CD4-positive, alpha-beta T cell (primary cell): ENCODE results near the gene CELF4. TPM values are rescaled to one million over a fixed set of nuclear protein-coding genes. Genes with fewer than 3 reads are reported as not detected.
"Not testable (repeated sequence)": the region's sequence is repeated elsewhere in the genome, so short reads cannot be mapped to it uniquely, and the experiment has no call there.

Source experiments
- ATAC-seq: fragments of 200-7000 bp; cut with Tn5 transposase; one replicate; pipeline ENCODE4 v1.10.0; 2022; ENCODE audit warnings: mild to moderate bottlenecking; ENCODE audit not compliant: poor library complexity
- CTCF ChIA-PET: fragments of 350-600 bp; sonication (Branson Sonifier 250); formaldehyde crosslinking; loops from one replicate; lab custom pipeline; 2021; ENCODE audit warnings: antibody characterized with exemption, inconsistent platforms; lab: Charles Lee
- POLR2A ChIA-PET: fragments of 350-600 bp; sonication (Branson Sonifier 250); formaldehyde crosslinking; loops from one replicate; lab custom pipeline; 2021; ENCODE audit warnings: antibody characterized with exemption, inconsistent platforms; lab: Charles Lee
- DNase-seq, 14 experiments: peaks; one replicate each; pipeline ENCODE4 v3.0.0-alpha.2; 2013 to 2020; ENCODE audit warnings: mixed read lengths in 2 of 14
- H3K27ac ChIP-seq, 2 donors: one replicate each; pipeline versions ENCODE4 v1.5.1 to v1.7.0; 2013; ENCODE audit warnings: low read length in 2 of 2, low read depth in 1 of 2, mild to moderate bottlenecking in 1 of 2
- H3K27me3 ChIP-seq, 2 experiments: 1 replicate in 1 of 2; 2 replicates in 1 of 2; pipeline versions ENCODE4 v1.6.1 to v1.7.0; 2013; ENCODE audit warnings: low read length in 2 of 2, control low read depth in 1 of 2, mild to moderate bottlenecking in 1 of 2, moderate library complexity in 1 of 2; ENCODE audit not compliant: insufficient read depth in 2 of 2, control insufficient read depth in 1 of 2
- H3K36me3 ChIP-seq: one replicate; pipeline ENCODE4 v1.6.1; 2013; ENCODE audit warnings: low read length, control low read depth; ENCODE audit not compliant: insufficient read depth
- H3K4me1 ChIP-seq: one replicate; pipeline ENCODE4 v1.6.1; 2013; ENCODE audit warnings: low read length, control low read depth; ENCODE audit not compliant: insufficient read depth
- H3K4me3 ChIP-seq: one replicate; pipeline ENCODE4 v1.5.1; 2013; ENCODE audit warnings: mild to moderate bottlenecking, low read length, moderate library complexity
- H3K9me3 ChIP-seq, 2 experiments: 1 replicate in 1 of 2; 2 replicates in 1 of 2; pipeline versions ENCODE4 v1.6.1 to v1.7.0; 2013; ENCODE audit warnings: low read length in 2 of 2, mild to moderate bottlenecking in 2 of 2, control low read depth in 1 of 2, moderate library complexity in 1 of 2; ENCODE audit not compliant: control insufficient read depth in 1 of 2, insufficient read depth in 1 of 2
- H3K27ac Mint-ChIP-seq: one replicate; pipeline ENCODE4 v1.8.0; 2020; ENCODE audit warnings: mixed read lengths
- H3K27me3 Mint-ChIP-seq: one replicate; pipeline ENCODE4 v1.8.0; 2021; ENCODE audit warnings: mixed read lengths
- H3K36me3 Mint-ChIP-seq: one replicate; pipeline ENCODE4 v1.8.0; 2021; ENCODE audit warnings: low read depth, mixed read lengths
- H3K4me1 Mint-ChIP-seq: one replicate; pipeline ENCODE4 v1.8.0; 2021; ENCODE audit warnings: low read depth, mixed read lengths
- H3K4me3 Mint-ChIP-seq: one replicate; pipeline ENCODE4 v1.8.0; 2020; ENCODE audit warnings: mild to moderate bottlenecking, mixed read lengths
- H3K9me3 Mint-ChIP-seq: one replicate; pipeline ENCODE4 v1.8.0; 2020; ENCODE audit warnings: mixed read lengths
- CTCF ChIP-seq: fragments of 200-600 bp; IDR thresholded peaks from one replicate; pipeline ENCODE4 v1.8.0; 2022; ENCODE audit warnings: antibody characterized with exemption, mild to moderate bottlenecking
- intact Hi-C, 2 experiments: fragments of 100-400 bp; cut with DNase I in 1 of 2; cut with micrococcal nuclease in 1 of 2; formaldehyde crosslinking; loops; one replicate each; pipeline versions ENCODE4 v1.15.1 to v1.9.0; 2023 to 2025; cut with DNase I, micrococcal nuclease
- total RNA-seq, 174 experiments: library from RNA in 2 of 174; stranded (reverse) in 2 of 174; gene quantifications; one replicate each; pipeline ENCODE4 v1.2.3 and lab custom pipeline; 2021 to 2026

Gene CELF4
- total RNA-seq, 2 experiments from 2014 or later, result not detected

GRCh38 chr18:37361335-37362157 lies 204.1 kb downstream of the CELF4 start:
- H3K9me3 Mint-ChIP-seq, result no peaks in the 10 kb centered on the region
- peaks cover 28% of the 10 kb centered on the region for H3K27me3 Mint-ChIP-seq
- DNase-seq, result no peak
- no peak for ATAC-seq
- Histone ChIP-seq H3K36me3 (no peaks in the 10 kb centered on the region), H3K4me1 (no peaks in the 10 kb centered on the region), H3K4me3 (no peak overlapping the region), H3K27ac (no peak overlapping the region), H3K27me3 (peaks cover 8 to 23% of the 10 kb centered on the region in 2 experiments), H3K9me3 (peaks cover 0 to 14% of the 10 kb centered on the region in 2 experiments)
- H3K36me3 Mint-ChIP-seq, result no peaks in the 10 kb centered on the region
- no peak overlapping the region for H3K27ac Mint-ChIP-seq
- no peak for TF ChIP-seq CTCF
- POLR2A ChIA-PET, result no interaction called here
- CTCF ChIA-PET, result no interaction called here
- no peak overlapping the region for H3K4me3 Mint-ChIP-seq
- intact Hi-C loops, result no loop called here
- H3K4me1 Mint-ChIP-seq, result no peaks in the 10 kb centered on the region

- H3K4me3 Mint-ChIP-seq, DNase-seq, H3K36me3 ChIP-seq, intact Hi-C loops, H3K9me3 Mint-ChIP-seq, CTCF ChIA-PET, H3K4me3 ChIP-seq, H3K4me1 Mint-ChIP-seq, POLR2A ChIA-PET, H3K4me1 ChIP-seq, H3K27ac Mint-ChIP-seq, H3K27ac ChIP-seq, ATAC-seq, H3K36me3 Mint-ChIP-seq: not testable (repeated sequence)
- peaks cover 16% of the 10 kb centered on the region for H3K27me3 Mint-ChIP-seq
- Histone ChIP-seq H3K9me3 (peaks cover 0 to 14% of the 10 kb centered on the region in 2 experiments), H3K27me3 (peaks cover 5 to 19% of the 10 kb centered on the region in 2 experiments)
Observed at GRCh38 chr18:37358061-37358460, 207.5 kb downstream of the CELF4 start.

- H3K4me1 ChIP-seq, result no peaks in the 10 kb centered on the region
- intact Hi-C loops, result no loop called here
- DNase-seq, result no peak
- H3K27me3 ChIP-seq, result no peaks in the 10 kb centered on the region
- H3K27me3 Mint-ChIP-seq, result peaks cover 3% of the 10 kb centered on the region
- no peak for TF ChIP-seq CTCF
- CTCF ChIA-PET, result no interaction called here
- H3K4me1 Mint-ChIP-seq, result no peaks in the 10 kb centered on the region
- POLR2A ChIA-PET, result no interaction called here
- H3K36me3 Mint-ChIP-seq, result no peaks in the 10 kb centered on the region
- H3K9me3 Mint-ChIP-seq, result no peaks in the 10 kb centered on the region
- H3K9me3 ChIP-seq, result no peaks in the 10 kb centered on the region
- no peak overlapping the region for H3K4me3 ChIP-seq
- no peak overlapping the region for H3K27ac Mint-ChIP-seq
- no peak overlapping the region for H3K4me3 Mint-ChIP-seq
- H3K27ac ChIP-seq, result no peak overlapping the region
- H3K36me3 ChIP-seq, result no peaks in the 10 kb centered on the region
- no peak for ATAC-seq
Observed at GRCh38 chr18:37355772-37356171, 209.8 kb downstream of the CELF4 start.
